ENCODE data around the gene C16orf96.

C16orf96 gene

DNA sequence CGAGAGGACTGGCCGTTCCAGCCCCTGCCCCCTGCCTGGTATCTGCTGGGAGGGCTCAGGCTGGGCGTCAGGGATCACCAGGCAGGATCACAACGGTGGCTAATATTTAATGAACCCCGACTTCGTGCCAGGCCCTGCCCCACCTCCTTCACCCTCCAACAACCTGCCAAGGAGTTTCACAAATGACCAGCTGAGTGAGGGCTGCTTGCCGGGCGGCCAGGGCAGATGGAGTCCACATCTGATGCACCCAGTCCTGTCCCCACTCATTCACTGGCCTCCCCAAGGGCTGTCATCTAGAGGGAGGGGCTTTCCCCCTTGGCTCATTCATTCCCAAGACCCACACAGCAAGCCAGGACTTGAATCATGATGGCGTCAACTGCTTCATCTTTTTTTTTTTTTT lies 41.0 kb downstream of the C16orf96 start:
- Histone ChIP-seq H3K4me3 (replicated peaks; ENCODE audit: insufficient read depth, low read length) (no peak overlapping the region), H3K27me3 (ENCODE audit: insufficient read depth, poor library complexity, severe bottlenecking) (no peaks in the 10 kb centered on the region), H3K27ac (replicated peaks) (no peak overlapping the region)
- no peak for DNase-seq (ENCODE audit: low read depth in 1 of 2, low spot score in 1 of 2)
- TF ChIP-seq, protein P1, sequence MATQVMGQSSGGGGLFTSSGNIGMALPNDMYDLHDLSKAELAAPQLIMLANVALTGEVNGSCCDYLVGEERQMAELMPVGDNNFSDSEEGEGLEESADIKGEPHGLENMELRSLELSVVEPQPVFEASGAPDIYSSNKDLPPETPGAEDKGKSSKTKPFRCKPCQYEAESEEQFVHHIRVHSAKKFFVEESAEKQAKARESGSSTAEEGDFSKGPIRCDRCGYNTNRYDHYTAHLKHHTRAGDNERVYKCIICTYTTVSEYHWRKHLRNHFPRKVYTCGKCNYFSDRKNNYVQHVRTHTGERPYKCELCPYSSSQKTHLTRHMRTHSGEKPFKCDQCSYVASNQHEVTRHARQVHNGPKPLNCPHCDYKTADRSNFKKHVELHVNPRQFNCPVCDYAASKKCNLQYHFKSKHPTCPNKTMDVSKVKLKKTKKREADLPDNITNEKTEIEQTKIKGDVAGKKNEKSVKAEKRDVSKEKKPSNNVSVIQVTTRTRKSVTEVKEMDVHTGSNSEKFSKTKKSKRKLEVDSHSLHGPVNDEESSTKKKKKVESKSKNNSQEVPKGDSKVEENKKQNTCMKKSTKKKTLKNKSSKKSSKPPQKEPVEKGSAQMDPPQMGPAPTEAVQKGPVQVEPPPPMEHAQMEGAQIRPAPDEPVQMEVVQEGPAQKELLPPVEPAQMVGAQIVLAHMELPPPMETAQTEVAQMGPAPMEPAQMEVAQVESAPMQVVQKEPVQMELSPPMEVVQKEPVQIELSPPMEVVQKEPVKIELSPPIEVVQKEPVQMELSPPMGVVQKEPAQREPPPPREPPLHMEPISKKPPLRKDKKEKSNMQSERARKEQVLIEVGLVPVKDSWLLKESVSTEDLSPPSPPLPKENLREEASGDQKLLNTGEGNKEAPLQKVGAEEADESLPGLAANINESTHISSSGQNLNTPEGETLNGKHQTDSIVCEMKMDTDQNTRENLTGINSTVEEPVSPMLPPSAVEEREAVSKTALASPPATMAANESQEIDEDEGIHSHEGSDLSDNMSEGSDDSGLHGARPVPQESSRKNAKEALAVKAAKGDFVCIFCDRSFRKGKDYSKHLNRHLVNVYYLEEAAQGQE (IDR thresholded peaks at IDR 0.05; ENCODE audit: insufficient replicate concordance, low read depth), result no peak
- TF ChIP-seq GABPA (IDR thresholded peaks at IDR 0.05; ENCODE audit: low read depth) (no peak), SPI1 (IDR thresholded peaks at IDR 0.05; ENCODE audit: borderline replicate concordance, low read depth) (no peak)
- TF ChIP-seq, protein P2, sequence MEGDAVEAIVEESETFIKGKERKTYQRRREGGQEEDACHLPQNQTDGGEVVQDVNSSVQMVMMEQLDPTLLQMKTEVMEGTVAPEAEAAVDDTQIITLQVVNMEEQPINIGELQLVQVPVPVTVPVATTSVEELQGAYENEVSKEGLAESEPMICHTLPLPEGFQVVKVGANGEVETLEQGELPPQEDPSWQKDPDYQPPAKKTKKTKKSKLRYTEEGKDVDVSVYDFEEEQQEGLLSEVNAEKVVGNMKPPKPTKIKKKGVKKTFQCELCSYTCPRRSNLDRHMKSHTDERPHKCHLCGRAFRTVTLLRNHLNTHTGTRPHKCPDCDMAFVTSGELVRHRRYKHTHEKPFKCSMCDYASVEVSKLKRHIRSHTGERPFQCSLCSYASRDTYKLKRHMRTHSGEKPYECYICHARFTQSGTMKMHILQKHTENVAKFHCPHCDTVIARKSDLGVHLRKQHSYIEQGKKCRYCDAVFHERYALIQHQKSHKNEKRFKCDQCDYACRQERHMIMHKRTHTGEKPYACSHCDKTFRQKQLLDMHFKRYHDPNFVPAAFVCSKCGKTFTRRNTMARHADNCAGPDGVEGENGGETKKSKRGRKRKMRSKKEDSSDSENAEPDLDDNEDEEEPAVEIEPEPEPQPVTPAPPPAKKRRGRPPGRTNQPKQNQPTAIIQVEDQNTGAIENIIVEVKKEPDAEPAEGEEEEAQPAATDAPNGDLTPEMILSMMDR (IDR thresholded peaks at IDR 0.05; ENCODE audit: insufficient read depth, low read length), result no peak

DNA sequence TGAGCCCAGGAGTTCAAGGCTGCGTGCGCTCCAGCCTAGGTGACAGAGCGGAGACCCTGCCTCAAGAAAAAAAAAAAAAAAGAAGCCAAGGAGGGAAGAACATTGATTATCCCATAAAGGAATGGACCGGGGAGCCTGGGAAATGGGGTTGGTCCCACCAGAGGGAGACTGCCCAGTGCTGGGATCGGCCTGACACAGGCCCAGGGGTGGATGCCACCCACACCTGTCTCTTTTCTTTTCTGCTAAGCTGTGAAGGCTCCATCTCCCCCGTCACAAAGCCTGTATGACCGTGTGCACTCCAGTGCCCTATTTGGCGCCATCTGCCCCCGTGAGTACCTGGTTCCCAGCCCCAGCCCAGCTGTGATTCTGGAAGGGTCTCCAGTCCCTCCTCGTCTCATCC lies 42.9 kb downstream of the C16orf96 start:
- Histone ChIP-seq H3K4me3 (replicated peaks; ENCODE audit: insufficient read depth, low read length) (no peak overlapping the region), H3K27ac (replicated peaks) (no peak overlapping the region), H3K27me3 (ENCODE audit: insufficient read depth, poor library complexity, severe bottlenecking) (no peaks in the 10 kb centered on the region)
- TF ChIP-seq, protein P2 (IDR thresholded peaks at IDR 0.05; ENCODE audit: insufficient read depth, low read length), result no peak
- no peak for TF ChIP-seq POLR2AphosphoS5 (IDR thresholded peaks at IDR 0.05; ENCODE audit: low read depth)
- TF ChIP-seq, protein P1 (IDR thresholded peaks at IDR 0.05; ENCODE audit: insufficient replicate concordance, low read depth), result no peak
- TF ChIP-seq GABPA (IDR thresholded peaks at IDR 0.05; ENCODE audit: low read depth), result no peak
- TF ChIP-seq SPI1 (IDR thresholded peaks at IDR 0.05; ENCODE audit: borderline replicate concordance, low read depth), result no peak
- DNase-seq (ENCODE audit: low read depth in 1 of 2, low spot score in 1 of 2), result no peak

DNA sequence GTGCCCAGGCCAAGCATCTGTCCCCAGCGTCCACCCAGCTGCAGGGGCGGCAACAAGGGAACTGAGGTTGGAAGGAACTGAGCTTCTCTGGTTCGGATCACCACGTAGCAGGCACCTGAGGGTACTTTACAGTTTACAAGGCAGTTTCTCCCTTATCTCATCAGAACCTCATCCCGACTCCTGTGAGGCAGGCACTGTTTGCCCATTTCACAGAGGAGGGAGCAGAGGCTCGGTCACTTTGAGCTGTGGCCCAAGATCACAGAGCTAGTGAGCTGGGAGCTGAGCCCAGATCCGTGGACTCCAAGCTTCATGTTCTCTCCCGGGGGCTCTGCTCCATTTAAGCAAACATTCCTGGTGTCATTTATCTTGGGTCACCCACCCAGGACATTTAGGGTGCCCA lies 43.4 kb downstream of the C16orf96 start:
- DNase-seq (ENCODE audit: low read depth in 1 of 2, low spot score in 1 of 2), result no peak
- H3K4me3 ChIP-seq (replicated peaks; ENCODE audit: insufficient read depth, low read length), result no peak overlapping the region
- H3K27me3 ChIP-seq (ENCODE audit: insufficient read depth, poor library complexity, severe bottlenecking), result no peaks in the 10 kb centered on the region
- no peak overlapping the region for H3K27ac ChIP-seq (replicated peaks)
- TF ChIP-seq SPI1 (IDR thresholded peaks at IDR 0.05; ENCODE audit: borderline replicate concordance, low read depth) (no peak), GABPA (IDR thresholded peaks at IDR 0.05; ENCODE audit: low read depth) (no peak), POLR2AphosphoS5 (IDR thresholded peaks at IDR 0.05; ENCODE audit: low read depth) (no peak)
- TF ChIP-seq, protein P1 (IDR thresholded peaks at IDR 0.05; ENCODE audit: insufficient replicate concordance, low read depth), result no peak
- TF ChIP-seq, protein P2 (IDR thresholded peaks at IDR 0.05; ENCODE audit: insufficient read depth, low read length), result no peak
